HG03575 (cell line): ENCODE measurements around the gene SH3TC2.
"Not testable (repeated sequence)": the region's sequence is repeated elsewhere in the genome, so short reads cannot be mapped to it uniquely, and the experiment has no call there.

Source experiments
- ATAC-seq: cut with Tn5 transposase; IDR thresholded peaks from one replicate; pipeline ENCODE4 v1.9.1; 2021; ENCODE audit not compliant: unreplicated experiment, insufficient number of reproducible peaks, low FRiP score; ENCODE audit errors: extremely low read depth

Gene SH3TC2

DNA sequence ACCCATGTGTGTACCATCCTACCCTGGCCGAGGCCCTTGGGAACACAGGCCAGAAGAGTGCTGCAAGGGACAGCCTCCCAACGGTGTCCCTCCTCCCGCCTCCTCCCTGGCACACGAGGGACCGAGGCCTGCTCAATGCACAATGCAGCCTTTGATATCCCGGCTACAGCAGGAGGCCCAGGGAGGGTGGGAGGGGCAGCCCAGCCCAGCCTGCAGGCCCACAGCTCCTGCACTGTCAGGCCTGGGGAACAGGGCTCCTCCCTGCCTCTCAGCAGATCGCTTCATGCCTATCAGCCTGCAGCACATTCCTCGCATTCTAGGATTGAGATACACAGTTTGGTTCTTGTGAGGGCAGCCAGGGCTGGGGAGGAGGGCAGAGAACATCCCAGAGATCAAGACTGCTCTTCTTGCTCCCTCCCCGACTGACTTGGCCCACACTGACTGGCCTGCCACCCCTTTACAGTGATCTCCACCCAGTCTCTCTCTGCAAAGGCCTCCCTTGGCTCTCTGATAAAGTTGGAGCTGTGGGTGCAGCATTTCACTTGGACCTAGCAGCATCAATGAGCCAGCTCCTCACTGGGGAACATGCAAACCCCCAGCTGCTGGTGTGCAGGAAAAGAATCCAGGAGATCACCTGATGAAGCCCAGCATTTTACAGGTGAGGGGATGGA, at the start of gene SH3TC2:
SH3TC2 (minus strand) TSS at position 46 of the 671 bp plus-strand sequence; CDS start at position 6, 40 bp downstream.
- ATAC-seq, result no peak

DNA sequence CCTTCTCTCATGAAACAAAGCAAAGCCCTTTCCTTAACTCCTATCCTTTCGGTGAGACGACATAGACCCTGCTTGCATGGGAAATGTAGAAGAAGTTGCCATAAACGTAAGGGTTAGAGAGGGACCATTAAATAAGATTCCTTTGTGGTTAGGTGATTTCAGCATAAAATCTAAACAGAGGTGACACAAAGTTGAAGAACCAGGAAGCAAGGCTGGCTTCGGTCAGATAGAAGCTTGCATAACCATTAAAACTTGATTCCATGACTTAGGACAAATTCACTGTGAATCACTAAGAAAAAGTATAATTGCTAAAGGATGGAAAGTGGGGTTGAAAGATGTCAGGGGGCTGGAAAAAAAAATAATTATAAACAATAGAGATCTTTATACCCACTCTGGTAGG, 47.5 kb upstream of the SH3TC2 start:
- no peak for ATAC-seq

DNA sequence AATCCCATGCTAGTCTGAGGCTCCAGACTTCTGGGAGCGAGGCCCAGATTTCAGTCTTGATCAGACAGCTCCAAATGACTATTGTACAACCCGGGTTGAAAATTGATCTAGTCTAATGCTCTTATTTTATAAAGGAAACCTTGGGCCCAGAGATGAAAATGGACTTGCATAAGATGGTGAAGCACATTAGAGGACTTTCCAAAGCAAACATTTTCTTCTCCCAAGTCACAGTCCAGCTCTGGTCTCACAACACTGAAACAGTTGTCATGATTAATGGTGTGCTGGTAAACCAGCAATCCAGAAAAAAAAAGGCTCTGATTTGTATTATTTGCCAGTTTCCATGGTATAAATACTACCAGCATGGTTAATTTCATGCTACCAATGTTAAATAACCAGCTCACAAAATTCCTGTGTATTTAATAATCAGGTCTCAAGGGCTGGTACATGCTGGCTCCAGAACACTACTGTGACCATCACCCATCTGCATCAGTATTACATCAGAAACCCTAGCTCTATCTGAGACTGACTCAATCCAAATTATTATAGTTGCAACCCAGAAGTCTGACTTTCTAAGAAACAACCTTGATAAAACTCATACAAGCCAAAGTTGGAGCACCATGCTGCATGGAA, 45.9 kb upstream of the SH3TC2 start:
- no peak for ATAC-seq

DNA sequence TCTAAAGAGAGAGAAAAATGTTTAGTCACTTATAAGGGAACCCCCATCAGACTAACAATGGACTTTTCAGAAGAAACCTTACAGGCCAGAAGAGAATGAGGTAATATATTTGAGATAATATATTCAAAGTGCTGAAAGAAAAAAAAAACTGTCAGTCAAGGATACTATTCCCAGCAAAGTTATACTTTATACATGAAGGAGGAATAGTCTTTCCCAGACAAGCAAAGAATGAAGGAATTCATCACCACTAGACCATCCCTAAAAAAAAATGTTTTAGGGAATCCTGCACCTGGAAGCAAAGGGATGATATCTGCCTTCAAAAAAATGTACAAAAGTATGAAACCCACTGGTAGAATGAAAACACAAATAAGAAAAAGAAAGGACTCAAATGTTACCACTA, 37.5 kb upstream of the SH3TC2 start:
- ATAC-seq, result no peak

DNA sequence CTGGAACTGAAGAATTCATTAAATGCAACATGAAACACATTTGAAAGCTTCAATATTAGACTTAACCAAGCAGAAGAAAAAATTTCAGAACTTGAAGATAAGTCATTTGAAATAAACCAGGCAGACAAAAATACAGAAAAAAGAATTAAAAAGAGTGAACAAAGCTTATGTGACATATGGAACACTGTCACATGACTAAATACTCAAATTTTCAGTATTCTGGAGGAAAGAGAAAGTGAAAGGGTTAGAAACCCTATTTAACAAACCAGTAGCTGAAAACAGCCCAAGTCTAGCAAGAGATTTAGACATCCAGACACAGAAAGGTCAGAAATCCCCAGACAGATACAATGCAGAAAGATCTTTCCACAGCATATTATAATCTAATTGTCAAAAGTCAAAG, 37.1 kb upstream of the SH3TC2 start:
- no peak for ATAC-seq

DNA sequence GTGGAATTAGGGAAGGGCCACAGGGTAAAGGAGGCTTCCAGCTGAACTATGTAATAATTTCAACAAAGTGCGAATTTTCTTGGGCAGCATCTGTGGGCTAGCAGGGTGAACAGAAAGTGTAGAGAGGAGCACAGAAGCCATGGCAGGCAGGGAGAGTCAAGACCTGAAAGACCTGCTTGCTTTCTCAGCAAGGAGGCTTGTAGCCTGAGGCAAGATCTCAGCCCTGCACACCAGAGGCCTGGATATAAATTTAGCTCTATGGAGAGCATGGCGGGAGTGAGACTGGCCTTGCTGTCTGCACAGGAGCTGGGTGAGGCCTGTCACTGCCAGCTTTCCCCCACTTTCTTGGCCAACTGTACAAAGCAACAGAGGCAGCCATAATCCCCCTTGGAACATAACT, 32.1 kb upstream of the SH3TC2 start:
- ATAC-seq, result no peak

DNA sequence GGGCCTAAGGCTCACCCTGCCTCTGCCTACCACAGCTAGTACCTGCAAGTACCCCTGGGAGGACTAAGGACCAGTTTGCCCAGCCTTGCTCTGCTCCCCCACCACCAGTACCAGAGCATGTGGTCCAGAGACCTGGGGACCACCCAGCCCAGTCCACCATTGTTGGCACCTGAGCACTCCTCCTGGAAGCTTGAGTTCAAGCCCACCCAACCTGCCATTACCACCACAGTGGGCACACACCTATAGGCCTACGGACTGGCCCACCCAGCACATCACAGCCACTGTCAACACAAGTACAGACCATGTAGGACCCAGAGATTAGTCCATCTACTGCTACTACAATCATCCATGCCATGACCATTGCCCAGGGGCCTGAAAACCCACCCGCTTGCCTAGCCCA, 30.8 kb upstream of the SH3TC2 start:
- no peak for ATAC-seq

DNA sequence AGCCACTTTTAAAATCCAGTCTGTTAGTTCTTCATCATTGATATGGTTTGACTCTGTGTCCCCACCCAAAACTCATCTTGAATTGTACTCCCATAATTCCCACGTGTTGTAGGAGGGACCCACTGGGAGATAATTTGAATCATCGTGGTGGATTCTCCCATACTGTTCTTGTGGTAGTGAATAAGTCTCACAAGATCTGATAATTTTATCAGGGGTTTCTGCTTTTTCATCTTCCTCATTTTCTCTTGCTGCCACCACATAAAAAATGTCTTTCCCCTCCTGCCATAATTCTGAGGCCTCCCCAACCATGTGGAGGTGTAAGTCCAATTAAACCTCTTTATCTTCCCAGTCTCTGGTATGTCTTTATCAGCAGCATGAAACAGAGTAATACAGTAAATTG, 26.9 kb upstream of the SH3TC2 start:
- ATAC-seq, result no peak

DNA sequence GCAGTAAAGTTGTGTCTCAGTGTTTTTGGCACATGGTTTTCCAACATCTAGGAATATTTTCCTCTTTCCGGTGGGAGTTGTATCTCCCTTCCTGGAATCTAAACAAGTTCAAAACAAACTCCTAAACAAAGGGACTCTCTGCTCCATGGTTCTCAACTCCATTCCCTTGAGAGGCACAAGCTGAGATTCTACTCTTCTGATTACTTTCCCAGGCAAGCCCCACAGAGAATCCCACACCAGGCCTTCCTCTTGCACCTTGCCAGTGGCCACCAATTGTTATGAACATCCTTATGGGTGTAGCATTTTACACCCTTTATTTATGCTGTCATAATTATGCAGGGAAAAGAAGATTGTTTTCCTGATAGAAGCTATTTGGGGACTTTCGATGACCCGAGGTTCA, 25.8 kb upstream of the SH3TC2 start:
- ATAC-seq, result no peak

DNA sequence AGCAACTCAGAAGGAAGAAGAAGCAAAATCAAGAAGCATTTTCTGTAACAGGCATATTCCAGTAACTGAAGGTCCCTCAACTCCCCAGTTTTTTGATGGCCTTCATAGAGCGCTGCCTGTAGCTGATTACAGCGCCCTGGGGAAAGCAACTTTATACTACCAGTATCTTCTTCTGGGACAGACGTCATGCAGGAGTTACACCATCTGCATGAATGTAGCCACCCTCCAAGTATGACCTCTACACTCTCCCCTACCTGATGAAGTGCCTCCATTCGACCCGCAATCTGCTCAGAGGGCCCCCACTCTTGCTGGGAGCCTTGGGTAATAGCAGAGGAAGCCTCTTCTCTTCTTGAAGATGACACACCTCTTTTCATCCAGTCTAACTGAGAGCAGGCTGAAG, 21.0 kb upstream of the SH3TC2 start:
- no peak for ATAC-seq

DNA sequence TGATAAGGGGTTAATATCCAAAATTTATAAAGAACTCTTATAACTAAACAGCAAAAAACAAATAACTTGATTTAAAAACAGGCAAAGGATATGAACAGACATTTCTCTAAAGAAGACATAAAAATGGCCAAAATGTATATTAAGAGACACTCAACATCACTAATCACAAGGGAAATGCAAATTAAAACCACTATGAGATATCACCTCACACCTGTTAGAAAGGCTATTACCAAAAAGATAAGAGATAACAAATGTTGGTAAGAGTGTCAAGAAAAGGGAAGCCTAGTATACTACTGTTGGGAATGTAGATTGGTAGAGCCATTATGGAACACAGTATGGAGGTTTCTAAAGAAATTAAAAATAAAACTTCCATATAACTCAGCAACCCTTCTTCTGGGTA, 19.4 kb upstream of the SH3TC2 start:
- no peak for ATAC-seq

DNA sequence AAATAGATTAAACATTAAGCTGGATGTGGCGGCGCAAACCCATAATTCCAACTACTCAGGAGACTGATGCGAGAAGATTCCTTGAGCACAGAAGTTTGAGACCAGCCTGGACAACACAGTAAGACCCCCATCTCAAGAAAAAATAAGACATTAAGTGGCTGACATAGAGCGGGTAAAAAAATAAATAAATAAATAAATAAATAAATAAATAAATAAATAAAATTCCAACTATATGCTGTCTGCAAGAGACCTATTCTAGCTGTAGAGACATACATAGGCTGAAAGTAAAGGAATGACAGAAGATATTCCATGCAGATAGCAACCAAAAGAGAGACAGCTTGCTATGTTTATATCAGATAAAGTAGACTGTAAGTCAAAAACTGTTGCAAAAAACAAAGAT, 17.4 kb upstream of the SH3TC2 start:
- ATAC-seq, result no peak

DNA sequence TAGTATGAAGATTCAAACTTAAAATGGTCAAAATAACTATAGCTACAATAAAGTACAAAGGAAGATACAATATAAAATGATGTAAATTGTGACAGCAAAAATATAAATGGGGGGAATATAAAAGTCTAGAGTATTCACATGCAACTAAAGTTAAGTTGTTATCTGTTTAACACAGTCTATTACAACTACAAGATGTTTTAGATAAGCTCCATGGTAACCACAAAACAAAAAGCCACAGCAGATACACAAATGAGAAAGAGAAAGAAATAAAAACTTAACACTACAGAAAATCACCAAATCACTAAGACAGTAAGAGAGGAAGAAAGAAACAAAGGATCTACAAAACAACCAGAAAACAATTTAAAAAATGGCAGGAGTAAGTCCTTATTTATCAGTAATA, 17.0 kb upstream of the SH3TC2 start:
- no peak for ATAC-seq

DNA sequence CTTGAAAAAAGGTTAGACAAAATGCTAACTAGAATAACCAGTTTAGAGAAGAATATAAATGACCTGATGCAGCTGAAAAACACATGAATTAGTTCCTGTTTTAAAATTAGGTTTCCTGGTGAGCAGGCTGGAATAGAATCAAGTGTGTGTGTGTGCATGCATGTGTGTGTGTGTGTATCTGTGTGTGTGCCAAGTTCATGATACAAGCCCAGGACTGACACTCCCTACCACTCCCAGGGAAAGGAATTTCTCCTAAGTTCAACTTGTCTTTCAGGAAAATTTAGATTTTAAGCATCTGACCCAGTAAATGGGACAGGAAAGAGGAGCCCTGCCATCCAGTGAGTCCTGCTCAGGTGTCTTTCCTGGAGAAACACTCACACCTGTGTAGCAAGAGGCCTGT, 11.2 kb upstream of the SH3TC2 start:
- not testable (repeated sequence) for ATAC-seq

DNA sequence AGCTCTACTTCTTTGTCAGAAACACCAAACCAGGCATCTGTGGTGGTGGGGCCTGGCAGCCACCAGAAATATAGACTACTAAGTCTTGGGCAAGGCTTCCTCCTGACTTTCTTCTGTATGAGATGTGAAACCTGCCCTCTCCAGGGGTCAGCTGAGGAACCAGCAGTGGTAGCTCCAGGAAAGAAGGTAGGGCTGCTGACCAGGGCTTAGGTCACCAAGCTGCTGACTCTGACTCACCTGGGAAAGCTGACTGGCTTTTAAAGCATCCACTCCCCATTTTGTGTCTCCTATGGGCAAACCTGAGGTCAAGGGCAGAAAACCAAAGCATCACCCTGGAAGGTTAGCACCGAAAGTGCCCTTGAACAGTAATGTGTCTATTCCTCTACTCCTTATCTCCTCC, 10.4 kb upstream of the SH3TC2 start:
- ATAC-seq, result no peak

DNA sequence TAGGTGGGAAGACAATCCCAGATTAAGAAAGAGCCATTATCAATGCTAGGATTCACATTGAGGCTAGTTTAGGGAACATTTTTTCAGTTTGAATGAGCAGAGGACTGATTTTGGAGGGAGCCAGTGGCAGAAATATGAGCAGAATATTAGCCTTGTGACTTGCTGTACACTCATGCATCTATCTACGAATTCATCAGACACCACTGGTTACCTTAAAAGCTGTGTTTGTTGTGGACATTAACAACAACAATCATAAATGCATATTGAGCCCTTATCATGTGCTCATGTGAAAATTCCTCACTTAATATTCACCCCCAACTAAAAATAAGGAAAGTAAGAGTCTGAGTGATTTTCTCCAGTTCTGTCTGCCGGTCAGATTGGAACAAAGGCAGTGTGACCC, 9.9 kb upstream of the SH3TC2 start:
- no peak for ATAC-seq

DNA sequence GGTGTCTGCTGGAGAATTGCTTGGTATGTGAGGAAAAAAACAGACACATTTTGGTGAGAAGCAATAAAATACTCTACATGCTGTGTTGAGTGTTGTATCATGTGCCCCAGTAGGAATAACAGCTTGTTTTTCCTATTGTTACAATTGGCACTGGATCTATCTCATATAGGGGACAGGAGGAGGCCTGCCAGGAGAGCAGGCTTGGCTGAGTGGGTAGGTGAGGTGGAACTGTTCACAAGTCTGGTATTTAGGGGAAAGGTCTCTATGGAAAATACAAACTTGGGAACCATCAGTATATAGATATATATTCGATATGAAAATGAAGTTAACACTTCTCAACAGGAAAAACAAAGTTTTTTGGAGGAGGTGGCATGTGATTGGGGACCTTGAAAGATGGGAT, 9.5 kb upstream of the SH3TC2 start:
- ATAC-seq, result no peak

DNA sequence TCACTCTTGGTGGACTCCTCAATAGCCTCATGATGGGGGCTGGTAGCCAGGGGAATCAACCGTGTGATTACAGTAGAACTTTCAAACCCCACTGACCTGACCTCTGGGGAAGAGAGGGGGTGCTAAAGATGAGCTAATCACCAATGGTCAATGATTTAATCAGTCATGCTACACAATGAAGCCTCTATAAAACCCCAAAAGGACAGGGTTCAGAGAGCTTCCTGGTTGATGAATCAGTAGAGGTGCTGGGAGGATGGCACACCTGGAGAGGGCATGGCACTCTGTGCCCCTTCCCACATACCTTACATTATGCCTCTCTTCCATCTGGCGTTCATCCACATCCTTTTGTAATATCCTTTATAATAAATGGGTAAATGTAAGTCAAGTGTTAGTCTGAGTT, 8.9 kb upstream of the SH3TC2 start:
- ATAC-seq, result no peak

DNA sequence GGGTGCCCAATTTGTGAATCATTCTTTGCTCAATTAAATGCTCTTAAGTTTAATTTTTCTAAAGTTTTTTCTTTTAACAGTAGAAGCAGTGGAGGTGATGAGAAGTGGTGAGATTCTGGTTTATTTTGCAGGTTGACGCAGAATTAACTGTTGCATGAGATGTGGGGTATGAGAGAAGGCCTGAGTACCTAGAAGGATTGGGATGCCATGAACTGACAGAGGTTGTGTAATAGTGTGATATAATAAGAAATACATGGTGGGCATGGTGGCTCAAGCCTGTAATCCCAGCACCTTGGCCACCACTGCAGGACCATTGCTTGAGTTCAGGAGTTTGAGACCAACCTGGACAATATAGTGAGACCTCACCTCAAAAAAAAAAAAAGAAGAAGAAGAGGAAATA, 8.4 kb upstream of the SH3TC2 start:
- ATAC-seq, result no peak

DNA sequence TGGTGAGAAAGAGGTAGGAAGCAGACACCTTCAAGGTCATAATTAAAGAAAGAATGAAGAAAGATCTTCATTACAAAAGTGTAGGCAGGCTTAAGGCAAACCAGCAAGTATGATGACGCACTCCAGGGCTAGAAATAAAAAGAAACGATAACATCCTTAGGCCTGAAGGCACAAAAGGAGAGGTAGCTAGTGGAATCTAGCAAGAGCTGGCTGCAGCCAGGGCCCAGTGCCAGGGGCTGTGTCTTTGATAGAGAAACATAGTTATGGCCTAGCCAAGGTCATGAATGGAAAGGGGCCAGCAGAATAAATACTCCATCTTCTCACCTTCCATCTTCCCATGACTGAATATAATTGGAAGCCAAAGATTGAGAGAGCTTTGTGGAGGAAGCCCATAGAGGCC, 6.8 kb upstream of the SH3TC2 start:
- no peak for ATAC-seq

DNA sequence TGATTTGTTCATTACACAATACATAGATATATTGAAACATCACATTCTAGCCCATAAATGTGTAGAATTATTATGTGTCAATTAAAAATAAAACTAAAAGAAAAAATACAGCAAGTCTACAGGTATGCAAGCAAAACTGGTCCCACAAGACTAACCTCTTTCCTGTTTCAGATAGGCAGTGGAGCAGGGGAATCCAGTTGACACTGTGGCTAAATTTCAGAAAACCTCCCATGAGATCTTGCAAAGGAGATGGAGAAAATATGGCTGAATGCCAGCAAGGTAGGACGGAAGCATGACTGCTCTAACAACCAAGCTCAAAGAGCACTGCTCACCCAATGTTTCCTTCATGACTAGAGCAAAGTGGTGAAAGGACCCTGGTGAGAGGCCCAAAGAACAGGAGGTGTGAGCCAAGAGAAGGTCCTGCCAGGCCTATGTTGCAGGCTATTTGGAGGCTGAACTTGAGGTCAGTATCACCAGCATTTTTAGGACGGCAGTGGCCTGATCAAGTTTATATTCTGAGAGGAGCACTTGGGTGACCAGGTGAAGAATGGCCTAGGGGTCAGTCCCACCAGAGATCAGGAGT, 1.1 kb upstream of the SH3TC2 start:
- no peak for ATAC-seq
